ENCODE measurements around the gene CDS2.

CDS2 gene

DNA sequence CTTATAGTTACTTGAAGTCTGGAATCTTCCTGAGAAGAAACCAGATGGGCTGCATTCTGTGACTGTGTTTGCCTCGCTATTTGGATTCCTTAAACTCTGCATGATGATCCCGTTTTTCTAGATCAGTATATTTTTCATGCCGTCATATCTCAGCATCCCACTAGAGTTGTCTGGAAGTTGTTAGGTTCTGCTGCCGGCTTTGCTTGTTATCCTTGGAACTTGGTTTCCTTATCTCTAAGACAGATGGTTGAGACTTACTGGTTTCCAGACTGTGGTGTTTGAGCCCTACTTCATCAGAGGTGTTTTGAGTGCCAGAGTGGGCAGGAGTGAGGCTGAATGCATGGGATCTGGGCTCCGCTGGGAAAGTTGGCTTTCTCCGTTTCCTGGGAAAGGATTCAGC is 50.3 kb downstream of the CDS2 start:
- no peak overlapping the region for H3K4me3 ChIP-seq (replicated peaks in 1 of 2; ENCODE audit: low read depth in 2 of 2, low read length in 2 of 2)
- TF ChIP-seq, protein P1, sequence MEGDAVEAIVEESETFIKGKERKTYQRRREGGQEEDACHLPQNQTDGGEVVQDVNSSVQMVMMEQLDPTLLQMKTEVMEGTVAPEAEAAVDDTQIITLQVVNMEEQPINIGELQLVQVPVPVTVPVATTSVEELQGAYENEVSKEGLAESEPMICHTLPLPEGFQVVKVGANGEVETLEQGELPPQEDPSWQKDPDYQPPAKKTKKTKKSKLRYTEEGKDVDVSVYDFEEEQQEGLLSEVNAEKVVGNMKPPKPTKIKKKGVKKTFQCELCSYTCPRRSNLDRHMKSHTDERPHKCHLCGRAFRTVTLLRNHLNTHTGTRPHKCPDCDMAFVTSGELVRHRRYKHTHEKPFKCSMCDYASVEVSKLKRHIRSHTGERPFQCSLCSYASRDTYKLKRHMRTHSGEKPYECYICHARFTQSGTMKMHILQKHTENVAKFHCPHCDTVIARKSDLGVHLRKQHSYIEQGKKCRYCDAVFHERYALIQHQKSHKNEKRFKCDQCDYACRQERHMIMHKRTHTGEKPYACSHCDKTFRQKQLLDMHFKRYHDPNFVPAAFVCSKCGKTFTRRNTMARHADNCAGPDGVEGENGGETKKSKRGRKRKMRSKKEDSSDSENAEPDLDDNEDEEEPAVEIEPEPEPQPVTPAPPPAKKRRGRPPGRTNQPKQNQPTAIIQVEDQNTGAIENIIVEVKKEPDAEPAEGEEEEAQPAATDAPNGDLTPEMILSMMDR (IDR thresholded peaks at IDR 0.05; ENCODE audit: low read depth, low read length): no peak
- DNase-seq (ENCODE audit: low read depth in 2 of 2): no peak

DNA sequence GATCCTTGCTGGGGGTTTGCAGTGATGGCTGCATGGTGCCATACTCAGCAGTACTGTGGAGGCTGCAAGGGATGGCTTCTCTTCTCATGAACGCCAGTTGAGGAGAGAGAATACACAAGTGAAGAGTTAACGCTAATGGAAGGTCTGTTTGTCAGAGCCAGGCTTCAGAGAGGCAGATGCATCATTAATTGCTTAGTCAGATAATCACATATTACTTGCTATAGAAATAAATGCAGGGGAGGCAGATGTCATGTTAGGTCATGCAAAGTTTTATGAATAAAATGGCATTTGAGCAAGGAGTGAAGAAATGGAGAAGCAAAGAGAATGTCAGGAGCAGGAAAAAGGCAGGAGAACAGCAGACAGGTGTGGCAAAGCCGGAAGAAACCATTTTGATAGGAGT is 51.2 kb downstream of the CDS2 start:
- TF ChIP-seq, protein P1 (IDR thresholded peaks at IDR 0.05; ENCODE audit: low read depth, low read length): no peak
- no peak overlapping the region for H3K4me3 ChIP-seq (replicated peaks in 1 of 2; ENCODE audit: low read depth in 2 of 2, low read length in 2 of 2)
- DNase-seq (ENCODE audit: low read depth in 2 of 2): no peak

DNA sequence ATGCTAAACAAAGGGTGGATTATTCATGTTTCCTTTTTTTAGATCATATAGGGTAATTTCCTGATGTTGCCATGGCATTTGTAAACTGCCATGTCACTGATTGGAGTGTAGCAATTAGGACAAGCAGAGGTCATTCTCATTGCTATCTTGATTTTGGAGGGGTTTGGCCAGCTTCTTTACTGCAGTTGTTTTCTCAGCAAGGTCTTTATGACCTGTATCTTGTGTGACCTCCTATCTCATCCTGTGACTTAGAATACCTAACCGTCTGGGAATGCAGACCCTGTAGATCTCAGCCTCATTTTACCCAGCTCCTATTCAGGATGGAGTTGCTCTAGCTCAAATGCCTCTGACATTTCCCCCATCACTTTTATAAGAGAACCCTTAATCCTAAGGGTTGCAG is 53.6 kb downstream of the CDS2 start:
- TF ChIP-seq, protein P1 (IDR thresholded peaks at IDR 0.05; ENCODE audit: low read depth, low read length): no peak
- H3K4me3 ChIP-seq (replicated peaks in 1 of 2; ENCODE audit: low read depth in 2 of 2, low read length in 2 of 2): no peak overlapping the region
- no peak for DNase-seq (ENCODE audit: low read depth in 2 of 2)

DNA sequence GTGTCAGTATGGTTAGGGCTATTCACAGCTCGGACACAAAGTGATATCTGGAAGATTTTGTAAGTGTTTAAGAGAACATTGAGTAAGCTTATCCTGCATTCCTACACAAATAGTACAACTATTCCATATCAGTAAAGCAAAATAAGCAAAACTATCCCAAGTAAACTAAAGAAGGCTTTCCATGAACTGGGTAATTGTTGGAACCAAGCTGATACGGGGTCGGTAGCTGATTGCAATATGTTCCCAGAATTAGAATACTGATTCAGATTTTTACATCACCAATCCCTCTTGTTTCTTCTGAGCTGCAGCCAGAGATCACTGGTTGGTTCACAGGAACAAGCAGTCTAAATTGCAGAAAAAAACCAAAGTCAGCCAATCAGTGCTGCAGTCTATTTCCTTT is 54.1 kb downstream of the CDS2 start:
- no peak for DNase-seq (ENCODE audit: low read depth in 2 of 2)
- H3K4me3 ChIP-seq (replicated peaks in 1 of 2; ENCODE audit: low read depth in 2 of 2, low read length in 2 of 2): no peak overlapping the region
- TF ChIP-seq, protein P1 (IDR thresholded peaks at IDR 0.05; ENCODE audit: low read depth, low read length): no peak

DNA sequence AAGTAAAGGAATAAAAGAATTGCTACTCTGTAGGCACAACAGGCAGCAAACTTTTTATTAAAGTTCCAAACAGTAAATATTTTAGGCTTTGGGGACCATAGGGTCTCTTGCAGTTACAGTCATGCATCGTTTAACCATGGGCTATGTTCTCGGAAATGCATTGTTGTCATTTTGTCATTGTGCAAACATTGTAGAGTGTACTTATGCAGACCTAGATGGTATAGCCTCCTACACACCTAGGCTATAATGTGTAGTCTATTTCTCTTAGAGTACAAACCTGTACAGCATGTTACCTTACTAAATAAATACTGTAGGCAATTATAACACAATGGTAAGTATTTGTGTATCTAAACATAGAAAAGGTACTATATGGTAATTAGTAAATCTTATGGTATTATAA is 54.7 kb downstream of the CDS2 start:
- DNase-seq (ENCODE audit: low read depth in 2 of 2): no peak
- H3K4me3 ChIP-seq (replicated peaks in 1 of 2; ENCODE audit: low read depth in 2 of 2, low read length in 2 of 2): no peak overlapping the region
- TF ChIP-seq, protein P1 (IDR thresholded peaks at IDR 0.05; ENCODE audit: low read depth, low read length): no peak

DNA sequence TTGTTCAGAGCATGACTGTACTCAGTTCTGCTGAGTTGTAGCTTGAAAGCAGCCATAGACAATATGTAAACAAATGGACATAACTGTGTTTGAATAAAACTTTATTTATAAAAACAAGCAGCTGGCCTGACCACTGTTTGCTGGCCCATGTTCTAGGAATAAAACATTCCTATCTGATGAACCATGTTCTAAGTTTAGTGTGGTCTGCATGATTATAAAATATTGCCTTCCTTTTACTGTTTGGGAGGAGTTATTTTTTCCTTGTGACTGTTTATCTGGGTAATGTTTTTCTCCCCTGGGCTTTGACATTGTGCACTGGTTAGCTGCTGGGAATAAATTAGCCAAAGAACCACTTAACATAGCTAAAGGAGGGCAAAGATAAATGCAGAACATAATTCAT is 55.1 kb downstream of the CDS2 start:
- TF ChIP-seq, protein P1 (IDR thresholded peaks at IDR 0.05; ENCODE audit: low read depth, low read length): no peak
- DNase-seq (ENCODE audit: low read depth in 2 of 2): peak; percentile 65 to 77
- H3K4me3 ChIP-seq (replicated peaks in 1 of 2; ENCODE audit: low read depth in 2 of 2, low read length in 2 of 2): no peak overlapping the region

DNA sequence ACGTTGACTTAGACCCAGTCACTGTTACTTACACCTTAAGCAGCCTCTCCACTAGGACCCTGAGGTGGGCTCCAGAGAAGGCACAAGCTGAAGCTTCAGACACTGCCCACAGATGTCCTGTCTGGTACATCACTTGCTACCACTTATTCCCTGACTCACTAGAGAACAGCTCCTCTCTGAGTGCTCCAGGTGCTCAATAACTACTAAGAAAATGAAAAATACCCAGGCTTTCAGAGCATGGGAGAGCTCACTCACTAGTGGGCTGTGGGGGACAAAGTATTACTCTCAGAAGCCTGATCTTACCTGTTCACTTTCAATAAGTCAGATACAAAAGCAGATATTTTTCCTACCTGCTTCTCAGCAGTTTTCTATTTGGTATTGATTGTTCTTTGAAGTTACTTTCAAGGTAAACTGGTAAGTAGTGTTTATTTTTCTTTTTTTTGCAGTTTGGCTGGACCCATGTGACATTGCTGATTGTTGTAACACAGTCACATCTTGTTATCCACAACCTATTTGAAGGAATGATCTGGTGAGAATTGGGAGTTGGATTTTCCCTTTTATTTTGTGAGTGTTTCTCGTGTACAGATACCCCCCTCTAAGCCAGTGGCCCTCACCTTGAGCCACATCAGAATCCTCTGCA is 55.9 kb downstream of the CDS2 start:
- TF ChIP-seq, protein P1 (IDR thresholded peaks at IDR 0.05; ENCODE audit: low read depth, low read length): no peak
- no peak overlapping the region for H3K4me3 ChIP-seq (replicated peaks in 1 of 2; ENCODE audit: low read depth in 2 of 2, low read length in 2 of 2)
- DNase-seq (ENCODE audit: low read depth in 2 of 2): no peak
